ENCODE results near the gene IMPG1.

Gene IMPG1

GRCh38 chr6:75874224-75874623, 198.2 kb downstream of the IMPG1 start:
- TF ChIP-seq, protein P1, sequence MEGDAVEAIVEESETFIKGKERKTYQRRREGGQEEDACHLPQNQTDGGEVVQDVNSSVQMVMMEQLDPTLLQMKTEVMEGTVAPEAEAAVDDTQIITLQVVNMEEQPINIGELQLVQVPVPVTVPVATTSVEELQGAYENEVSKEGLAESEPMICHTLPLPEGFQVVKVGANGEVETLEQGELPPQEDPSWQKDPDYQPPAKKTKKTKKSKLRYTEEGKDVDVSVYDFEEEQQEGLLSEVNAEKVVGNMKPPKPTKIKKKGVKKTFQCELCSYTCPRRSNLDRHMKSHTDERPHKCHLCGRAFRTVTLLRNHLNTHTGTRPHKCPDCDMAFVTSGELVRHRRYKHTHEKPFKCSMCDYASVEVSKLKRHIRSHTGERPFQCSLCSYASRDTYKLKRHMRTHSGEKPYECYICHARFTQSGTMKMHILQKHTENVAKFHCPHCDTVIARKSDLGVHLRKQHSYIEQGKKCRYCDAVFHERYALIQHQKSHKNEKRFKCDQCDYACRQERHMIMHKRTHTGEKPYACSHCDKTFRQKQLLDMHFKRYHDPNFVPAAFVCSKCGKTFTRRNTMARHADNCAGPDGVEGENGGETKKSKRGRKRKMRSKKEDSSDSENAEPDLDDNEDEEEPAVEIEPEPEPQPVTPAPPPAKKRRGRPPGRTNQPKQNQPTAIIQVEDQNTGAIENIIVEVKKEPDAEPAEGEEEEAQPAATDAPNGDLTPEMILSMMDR (conservative IDR thresholded peaks at IDR 0.05): no peak
- no peak for TF ChIP-seq ZFX (IDR thresholded peaks at IDR 0.05)
- peak overlapping the region; percentile 59; the same call in 1 of the 2 replicates for H3K27ac ChIP-seq
